Lower lobe of right lung (tissue), 2 donors: ENCODE data around the gene FAM180A. TPM values are rescaled to one million over a fixed set of nuclear protein-coding genes. Genes with fewer than 3 reads are reported as not detected.

Experiments used
- ATAC-seq, 2 donors: fragments of 200-7000 bp; cut with Tn5 transposase; one replicate each; pipeline ENCODE4 v1.9.1; 2020 to 2022; ENCODE audit warnings: mild to moderate bottlenecking in 2 of 2, moderate library complexity in 2 of 2
- DNase-seq: peaks from one replicate; pipeline ENCODE4 v3.0.0-alpha.2; 2020
- H3K27ac ChIP-seq: fragments of 200-600 bp; one replicate; pipeline ENCODE4 v1.8.0; 2022
- H3K27me3 ChIP-seq: fragments of 200-600 bp; one replicate; pipeline ENCODE4 v1.8.0; 2022; ENCODE audit warnings: low read depth
- H3K36me3 ChIP-seq: fragments of 200-600 bp; one replicate; pipeline ENCODE4 v1.8.0; 2022; ENCODE audit warnings: mild to moderate bottlenecking
- H3K4me1 ChIP-seq: fragments of 200-600 bp; one replicate; pipeline ENCODE4 v1.8.0; 2022
- H3K4me3 ChIP-seq: fragments of 200-600 bp; one replicate; pipeline ENCODE4 v1.8.0; 2022; ENCODE audit warnings: mild to moderate bottlenecking
- H3K9me3 ChIP-seq: fragments of 200-600 bp; one replicate; pipeline ENCODE4 v1.8.0; 2022
- intact Hi-C: fragments of 100-400 bp; cut with DNase I; formaldehyde crosslinking; loops from one replicate; pipeline ENCODE4 v1.11.0; 2022
- total RNA-seq: library from RNA; stranded (reverse); fragmentation: NEBNext Ultra II Directional; extraction: Animal tissue kit (Norgen Biotek cat#: 25700); gene quantifications from one replicate; pipeline ENCODE4 v1.2.1, GENCODE V29; 2021
- TF ChIP-seq, protein P1 (sequence below): fragments of 200-600 bp; IDR thresholded peaks from one replicate; pipeline ENCODE4 v1.8.0; 2022; ENCODE audit warnings: antibody characterized with exemption, mild to moderate bottlenecking
- donor health status: DM: no; HTN: yes; CAD: no; lungs with severe emphysema.

The FAM180A gene
- total RNA-seq, 1 donor from 2014 or later: 3.0 TPM

DNA sequence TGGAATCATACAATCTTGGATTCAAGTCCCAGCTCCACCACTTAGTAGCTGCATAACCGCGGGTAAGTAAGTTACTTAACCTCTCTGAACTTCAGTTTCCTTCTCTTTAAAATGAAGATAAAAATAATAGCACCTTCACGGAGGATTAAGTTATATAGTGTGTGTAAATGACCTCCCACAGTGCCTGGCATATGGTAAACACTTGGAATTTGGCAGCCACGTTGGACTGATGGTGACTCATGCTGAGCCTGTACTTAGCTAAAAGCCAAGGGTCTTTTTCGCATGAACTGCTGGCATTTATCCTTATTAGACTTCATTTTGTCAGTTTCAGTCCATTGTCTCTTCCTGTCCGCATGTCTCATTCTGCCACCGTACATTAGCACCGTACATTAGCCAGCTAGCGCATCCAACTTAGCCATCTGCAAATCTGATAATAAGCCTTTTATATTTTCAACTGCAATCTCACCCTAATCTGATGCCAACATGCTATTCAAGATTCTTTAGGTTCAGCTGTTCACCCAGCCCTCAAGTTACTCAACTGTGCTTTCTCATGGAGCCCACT lies 31.9 kb downstream of the FAM180A start:
- Histone ChIP-seq H3K36me3 (no peaks in the 10 kb centered on the region), H3K9me3 (no peaks in the 10 kb centered on the region), H3K27ac (no peak overlapping the region), H3K4me3 (no peak overlapping the region), H3K4me1 (no peaks in the 10 kb centered on the region), H3K27me3 (no peaks in the 10 kb centered on the region)
- intact Hi-C loops: no loop called here
- ATAC-seq (no peak), DNase-seq (no peak)
- TF ChIP-seq, protein P1, sequence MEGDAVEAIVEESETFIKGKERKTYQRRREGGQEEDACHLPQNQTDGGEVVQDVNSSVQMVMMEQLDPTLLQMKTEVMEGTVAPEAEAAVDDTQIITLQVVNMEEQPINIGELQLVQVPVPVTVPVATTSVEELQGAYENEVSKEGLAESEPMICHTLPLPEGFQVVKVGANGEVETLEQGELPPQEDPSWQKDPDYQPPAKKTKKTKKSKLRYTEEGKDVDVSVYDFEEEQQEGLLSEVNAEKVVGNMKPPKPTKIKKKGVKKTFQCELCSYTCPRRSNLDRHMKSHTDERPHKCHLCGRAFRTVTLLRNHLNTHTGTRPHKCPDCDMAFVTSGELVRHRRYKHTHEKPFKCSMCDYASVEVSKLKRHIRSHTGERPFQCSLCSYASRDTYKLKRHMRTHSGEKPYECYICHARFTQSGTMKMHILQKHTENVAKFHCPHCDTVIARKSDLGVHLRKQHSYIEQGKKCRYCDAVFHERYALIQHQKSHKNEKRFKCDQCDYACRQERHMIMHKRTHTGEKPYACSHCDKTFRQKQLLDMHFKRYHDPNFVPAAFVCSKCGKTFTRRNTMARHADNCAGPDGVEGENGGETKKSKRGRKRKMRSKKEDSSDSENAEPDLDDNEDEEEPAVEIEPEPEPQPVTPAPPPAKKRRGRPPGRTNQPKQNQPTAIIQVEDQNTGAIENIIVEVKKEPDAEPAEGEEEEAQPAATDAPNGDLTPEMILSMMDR: no peak

DNA sequence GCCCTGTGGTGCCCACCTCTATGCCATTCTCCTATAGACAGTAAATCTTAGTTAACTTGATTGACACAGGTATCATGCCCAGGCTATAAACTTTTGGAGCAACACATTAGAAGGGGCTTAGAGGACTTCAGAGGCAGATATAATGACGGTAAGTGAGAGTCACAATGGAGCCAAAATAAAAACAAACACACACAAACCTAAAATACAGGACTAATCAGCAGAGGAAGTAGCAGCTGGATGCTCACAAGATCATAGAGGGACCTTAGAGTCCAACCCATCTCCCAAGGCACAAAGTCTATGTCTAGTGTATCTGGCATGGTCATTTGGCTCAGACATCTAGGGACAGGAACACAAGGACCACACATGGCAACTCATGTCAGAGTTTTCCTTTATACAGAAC lies 32.9 kb downstream of the FAM180A start:
- TF ChIP-seq, protein P1: no peak
- H3K4me1 ChIP-seq: no peaks in the 10 kb centered on the region
- no peak overlapping the region for H3K27ac ChIP-seq
- H3K27me3 ChIP-seq: no peaks in the 10 kb centered on the region
- no peaks in the 10 kb centered on the region for H3K9me3 ChIP-seq
- DNase-seq (no peak), ATAC-seq (no peak)
- H3K36me3 ChIP-seq: no peaks in the 10 kb centered on the region
- intact Hi-C loops: no loop called here
- no peak overlapping the region for H3K4me3 ChIP-seq

DNA sequence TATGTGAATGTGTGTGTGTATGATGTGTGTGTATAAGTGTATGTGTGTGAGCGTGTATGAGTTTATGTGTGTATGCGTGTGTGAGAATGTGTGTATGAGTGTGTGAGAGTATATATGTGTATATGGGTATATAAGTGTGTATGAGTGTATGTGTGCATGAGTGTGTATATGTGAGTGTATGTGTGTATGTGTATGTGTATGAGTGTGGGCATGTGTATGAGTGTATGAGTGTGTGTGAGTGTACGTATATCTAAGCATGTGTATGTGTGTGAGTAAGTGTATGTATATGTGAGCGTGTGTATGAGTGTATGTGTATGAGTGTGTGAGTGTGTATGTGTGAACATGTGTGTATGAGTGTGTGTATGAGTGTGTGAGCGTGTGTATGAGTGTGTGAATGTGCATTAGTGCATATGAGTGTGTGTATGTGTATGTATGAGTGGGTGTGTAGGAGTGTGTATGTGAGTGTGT lies 33.5 kb downstream of the FAM180A start:
- DNase-seq (no peak), ATAC-seq (peak in 1 of 2 donors; percentile 21)
- H3K27me3 ChIP-seq: no peaks in the 10 kb centered on the region
- no peaks in the 10 kb centered on the region for H3K36me3 ChIP-seq
- TF ChIP-seq, protein P1: no peak
- H3K27ac ChIP-seq: no peak overlapping the region
- intact Hi-C loops: no loop called here
- no peaks in the 10 kb centered on the region for H3K4me1 ChIP-seq
- no peaks in the 10 kb centered on the region for H3K9me3 ChIP-seq
- H3K4me3 ChIP-seq: no peak overlapping the region

DNA sequence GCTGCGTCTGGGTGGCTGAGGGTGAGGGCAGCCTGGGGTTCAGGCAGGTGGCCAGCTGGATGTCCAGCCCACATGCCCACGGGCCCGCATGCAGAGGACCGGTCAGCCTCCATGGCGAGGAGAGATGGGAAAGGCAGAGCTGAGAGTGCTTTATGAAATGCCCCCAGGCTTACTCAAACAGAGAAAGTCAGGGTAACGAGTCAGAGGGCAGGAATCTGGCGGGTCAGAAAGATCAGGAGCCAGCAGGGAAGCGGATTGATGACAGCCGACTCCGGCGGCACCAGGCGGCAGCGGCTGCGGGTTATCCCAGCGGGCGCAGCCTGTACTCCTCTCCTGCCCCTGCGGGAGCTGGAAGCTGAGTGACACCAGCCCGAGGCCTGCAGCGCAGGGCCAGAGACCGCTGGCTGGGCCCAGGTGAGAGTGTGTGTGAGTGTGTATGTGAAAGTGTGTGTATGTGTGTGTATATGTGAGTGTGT lies 34.0 kb downstream of the FAM180A start:
- Histone ChIP-seq H3K27me3 (no peaks in the 10 kb centered on the region), H3K27ac (no peak overlapping the region), H3K36me3 (no peaks in the 10 kb centered on the region), H3K9me3 (no peaks in the 10 kb centered on the region), H3K4me1 (no peaks in the 10 kb centered on the region), H3K4me3 (no peak overlapping the region)
- ATAC-seq (no peak), DNase-seq (no peak)
- TF ChIP-seq, protein P1: no peak
- intact Hi-C loops: no loop called here

DNA sequence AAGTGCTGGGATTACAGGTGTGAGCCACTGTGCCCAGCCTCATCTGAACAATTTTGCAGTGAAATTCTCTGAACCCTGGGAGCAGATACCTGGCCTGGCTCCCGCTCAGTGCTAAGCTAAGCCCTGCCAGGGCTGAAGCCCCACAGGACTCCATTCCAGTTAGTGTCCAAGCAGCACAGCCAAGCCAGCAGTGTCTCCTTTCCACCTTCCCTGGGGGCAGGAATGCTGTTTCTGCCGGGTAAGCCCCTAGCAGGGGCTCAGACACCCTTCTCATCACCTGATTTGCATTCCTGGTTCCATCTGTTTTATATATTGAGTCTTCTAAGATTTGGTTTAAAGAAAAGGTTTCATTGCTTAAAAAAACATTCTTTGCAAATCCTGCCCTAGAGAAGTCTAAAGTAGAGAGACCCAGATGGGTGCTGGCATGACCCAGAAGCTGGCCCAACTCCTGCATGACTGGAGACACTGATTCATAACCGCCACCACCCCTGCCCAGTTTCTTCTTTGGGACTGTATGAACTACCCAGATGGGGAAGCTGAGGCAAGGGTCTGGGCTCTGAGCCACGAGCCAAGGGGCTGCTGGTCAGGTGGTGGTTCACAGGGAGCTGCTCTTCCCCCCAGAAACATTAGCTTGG lies 34.7 kb downstream of the FAM180A start:
- Histone ChIP-seq H3K4me1 (no peaks in the 10 kb centered on the region), H3K9me3 (no peaks in the 10 kb centered on the region), H3K36me3 (no peaks in the 10 kb centered on the region), H3K4me3 (no peak overlapping the region), H3K27me3 (no peaks in the 10 kb centered on the region), H3K27ac (no peak overlapping the region)
- no peak for DNase-seq
- intact Hi-C loops: no loop called here
- TF ChIP-seq, protein P1: no peak
- no peak for ATAC-seq
